NCI-H524 treated with DMSO at 0.1 percent for 48 hours (cell line): ENCODE measurements around the gene DEDD2.
"Not testable (repeated sequence)": the region's sequence is repeated elsewhere in the genome, so short reads cannot be mapped to it uniquely, and the experiment has no call there.

Source experiments
- DNase-seq: peaks from one replicate; lab custom pipeline; 2025; lab: John Stamatoyannopoulos, UW

Gene DEDD2

GRCh38 chr19:42217520-42218437, at the start of gene DEDD2:
TSS of gene DEDD2 (minus strand) at chr19:42217677. CDS start at chr19:42217007, 670 bp downstream.
- DNase-seq = peak; percentile 34

- DNase-seq = not testable (repeated sequence)
These were observed 49.6 kb upstream of the DEDD2 start for GRCh38 chr19:42266928-42267603.

- DNase-seq = not testable (repeated sequence)
These were observed 48.6 kb upstream of the DEDD2 start for GRCh38 chr19:42266105-42266504.

GRCh38 chr19:42261763-42262162, 44.3 kb upstream of the DEDD2 start:
- DNase-seq = no peak

GRCh38 chr19:42257842-42258241, 40.4 kb upstream of the DEDD2 start:
- DNase-seq = not testable (repeated sequence)

- DNase-seq = no peak
These were observed 38.6 kb upstream of the DEDD2 start for GRCh38 chr19:42255766-42256745.

- no peak for DNase-seq
These were observed 37.6 kb upstream of the DEDD2 start, which contains the start of gene ERF for GRCh38 chr19:42254850-42255765. TSS of gene ERF (minus strand) at chr19:42255128. CDS start at chr19:42254999, 129 bp downstream.

GRCh38 chr19:42254089-42254849, 36.8 kb upstream of the DEDD2 start:
- DNase-seq = no peak

- DNase-seq = no peak
These were observed 36.0 kb upstream of the DEDD2 start for GRCh38 chr19:42253245-42254088.

- DNase-seq = no peak
These were observed 35.1 kb upstream of the DEDD2 start for GRCh38 chr19:42252365-42253244.

GRCh38 chr19:42251572-42252358, 34.3 kb upstream of the DEDD2 start:
- DNase-seq = no peak

GRCh38 chr19:42250666-42251531, 33.4 kb upstream of the DEDD2 start:
- no peak for DNase-seq

- no peak for DNase-seq
These were observed 32.7 kb upstream of the DEDD2 start for GRCh38 chr19:42250183-42250665.

- no peak for DNase-seq
These were observed 32.3 kb upstream of the DEDD2 start for GRCh38 chr19:42249769-42250168.

GRCh38 chr19:42249149-42249750, 31.8 kb upstream of the DEDD2 start:
- DNase-seq = no peak
